Left lobe of liver (tissue), 2 donors: ENCODE measurements around the gene FSTL1. TPM values are rescaled to one million over a fixed set of nuclear protein-coding genes. Genes with fewer than 3 reads are reported as not detected.

Experiments used
- ATAC-seq: fragments of 200-7000 bp; cut with Tn5 transposase; one replicate; pipeline ENCODE4 v1.9.1; 2020; ENCODE audit warnings: mild to moderate bottlenecking, moderate library complexity
- DNase-seq: peaks from one replicate; pipeline ENCODE4 v3.0.0-alpha.2; 2020; ENCODE audit warnings: low spot score
- total RNA-seq: library from RNA; stranded (reverse); gene quantifications from one replicate; pipeline ENCODE4 v1.2.1, GENCODE V29; 2021
- donor health status: DM: no; HTN: no; CAD: no; lungs with moderate emphysema.
- donor health status: DM: no; HTN: yes; CAD: no.

The FSTL1 gene
- total RNA-seq, 1 donor from 2014 or later = 46.9 TPM

- DNase-seq (no peak), ATAC-seq (no peak)
These were observed 86.0 kb downstream of the FSTL1 start for GRCh38 chr3:120364821-120365220.

GRCh38 chr3:120364101-120364500, 86.7 kb downstream of the FSTL1 start:
- ATAC-seq (no peak), DNase-seq (no peak)

DNA sequence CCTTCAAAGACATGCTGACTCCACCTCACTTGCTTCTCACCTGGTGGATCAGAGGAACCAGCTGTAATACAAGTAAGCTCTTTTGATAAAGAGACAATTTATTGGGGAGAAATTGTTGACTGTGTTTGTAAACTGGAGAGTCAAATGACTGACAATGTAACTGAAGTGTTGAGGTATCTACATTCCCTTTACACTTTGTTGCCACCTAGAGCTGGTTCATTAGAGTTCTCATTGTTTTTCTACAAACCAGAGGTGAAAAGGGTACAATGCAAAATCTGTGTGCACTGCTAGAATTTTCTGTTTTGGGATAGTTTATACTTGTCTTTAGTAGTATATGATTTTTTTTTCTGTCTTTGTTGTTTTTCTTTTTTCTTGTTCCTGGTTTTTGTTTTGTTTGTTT, 93.0 kb downstream of the FSTL1 start:
- ATAC-seq (peak; percentile 53), DNase-seq (no peak)

GRCh38 chr3:120355486-120355885, 95.3 kb downstream of the FSTL1 start:
- ATAC-seq = no peak
- DNase-seq = no peak

DNA sequence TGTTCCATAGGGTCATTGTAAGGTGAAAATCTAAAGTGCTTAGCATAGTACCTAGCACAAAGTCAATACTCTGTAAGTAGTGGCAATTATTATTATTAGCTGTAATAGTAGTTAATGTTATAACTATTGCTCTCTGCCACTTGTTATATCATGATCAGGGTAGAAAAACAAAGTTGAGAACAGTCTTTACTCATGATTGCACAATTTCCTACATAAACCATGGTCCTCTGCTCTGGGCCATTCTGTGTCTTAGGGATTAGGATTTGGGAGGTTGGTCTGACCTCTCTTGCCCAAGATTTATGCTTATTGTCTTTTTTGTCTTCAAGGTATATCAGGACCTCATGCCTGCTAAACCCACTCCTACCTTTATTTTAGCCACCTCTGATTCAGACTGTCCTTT, 97.3 kb downstream of the FSTL1 start:
- no peak for DNase-seq
- no peak for ATAC-seq

DNA sequence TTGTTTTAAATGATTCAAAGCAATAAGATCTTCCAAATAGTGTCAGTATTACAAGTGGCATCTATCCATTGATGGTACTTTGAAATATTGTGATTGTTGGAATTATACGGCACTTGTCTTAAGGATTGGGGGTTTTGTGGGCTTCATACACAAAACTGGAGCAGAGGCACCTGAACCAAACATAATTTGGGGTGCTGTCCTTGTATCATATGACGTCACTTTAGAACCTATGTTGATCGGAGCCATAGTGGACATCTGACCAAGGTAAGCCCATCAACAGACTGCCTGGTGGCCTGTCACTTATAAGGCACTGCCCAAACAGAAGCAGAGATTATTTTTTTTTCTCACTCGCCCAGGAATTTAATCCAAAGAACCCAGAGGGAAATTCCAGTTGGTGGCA, 98.8 kb downstream of the FSTL1 start:
- DNase-seq = no peak
- no peak for ATAC-seq

DNA sequence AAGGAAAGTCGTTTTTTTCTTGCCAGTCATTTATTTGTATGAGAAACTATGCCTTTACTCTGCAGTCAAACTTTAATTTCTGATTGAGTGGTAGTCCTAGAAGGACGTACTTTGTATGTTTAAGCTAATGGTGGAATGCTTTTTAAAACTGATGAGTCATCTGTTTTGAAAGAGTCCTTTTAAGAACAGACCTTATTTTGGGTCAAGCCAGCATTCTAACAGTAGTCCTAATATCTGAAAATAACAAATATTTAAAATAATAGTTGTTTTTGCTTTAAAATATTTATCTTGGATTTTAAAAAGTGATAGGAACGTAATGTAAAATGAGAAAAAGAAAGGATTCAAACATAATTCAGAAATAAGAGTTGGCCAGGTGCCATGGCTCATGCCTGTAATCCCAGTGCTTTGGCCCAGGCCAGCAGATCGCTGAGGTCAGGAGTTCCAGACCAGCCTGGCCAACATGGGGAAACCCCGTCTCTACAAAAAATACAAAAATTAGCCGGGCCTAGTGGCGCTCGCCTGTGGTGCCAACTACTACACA, 100.3 kb downstream of the FSTL1 start:
- DNase-seq (peak; percentile 83), ATAC-seq (peak; percentile 48)

DNA sequence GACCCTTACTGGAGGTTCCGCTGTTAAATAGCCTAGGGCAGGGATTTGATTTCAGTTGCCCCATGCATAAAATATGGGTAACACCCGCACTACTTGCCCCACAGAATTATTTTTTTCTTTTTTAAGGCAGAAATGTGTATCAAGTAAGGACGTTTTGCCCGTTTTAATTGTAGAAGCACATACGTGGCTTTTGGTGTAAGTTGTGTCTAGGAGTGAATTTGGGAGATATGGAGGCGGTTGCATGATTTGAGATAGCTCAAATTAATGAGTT, 101.0 kb downstream of the FSTL1 start:
- DNase-seq = no peak
- ATAC-seq = no peak

DNA sequence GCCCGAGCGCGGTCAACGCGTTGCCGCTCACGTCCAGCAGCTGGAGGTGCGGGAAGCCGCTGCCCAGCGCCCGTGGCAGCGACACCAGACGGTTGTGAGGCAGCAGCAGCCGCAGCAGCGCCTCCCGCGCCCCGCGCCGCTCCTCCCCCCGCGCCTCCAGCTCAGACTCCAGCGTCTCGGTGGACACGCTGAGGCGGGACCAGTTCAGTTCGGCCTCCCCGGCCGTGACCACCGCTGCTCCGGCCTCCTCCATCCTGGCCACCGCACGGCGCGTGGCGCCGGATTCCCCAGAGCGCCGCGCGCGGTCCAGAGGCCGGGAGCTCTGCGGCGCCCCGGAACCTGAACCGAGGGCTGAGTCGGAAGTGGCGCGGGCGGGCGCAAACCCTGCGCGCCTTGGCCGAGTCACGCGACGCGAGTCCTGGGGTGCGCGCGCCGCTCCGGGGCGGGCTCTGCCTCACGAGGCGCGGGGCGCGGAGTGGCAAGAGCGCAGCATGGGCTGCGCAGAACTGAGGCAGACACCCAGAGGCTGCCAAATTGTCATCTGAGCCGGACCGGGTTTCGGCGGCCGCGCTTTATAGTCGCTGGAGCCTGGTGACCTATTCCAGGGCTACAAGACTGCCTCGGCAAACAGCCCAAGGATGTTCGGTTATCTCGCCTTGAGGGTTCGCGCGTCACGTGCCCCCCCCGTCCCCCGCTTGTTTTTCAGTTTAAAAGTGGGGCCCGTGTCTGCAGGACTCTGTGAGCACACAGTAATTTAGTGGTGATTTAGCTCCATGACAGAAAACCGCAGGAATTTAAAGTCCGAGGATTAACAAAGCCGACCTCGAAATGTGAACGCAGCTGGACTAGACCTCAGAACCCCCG, 101.6 kb downstream of the FSTL1 start, which contains the start of gene LRRC58:
Gene LRRC58, minus strand, starts transcription at position 364 of the 864 bp plus-strand sequence. Its CDS starts 111 bp downstream, at position 253.
- peak; percentile 93 for DNase-seq
- peak; percentile 90 for ATAC-seq

DNA sequence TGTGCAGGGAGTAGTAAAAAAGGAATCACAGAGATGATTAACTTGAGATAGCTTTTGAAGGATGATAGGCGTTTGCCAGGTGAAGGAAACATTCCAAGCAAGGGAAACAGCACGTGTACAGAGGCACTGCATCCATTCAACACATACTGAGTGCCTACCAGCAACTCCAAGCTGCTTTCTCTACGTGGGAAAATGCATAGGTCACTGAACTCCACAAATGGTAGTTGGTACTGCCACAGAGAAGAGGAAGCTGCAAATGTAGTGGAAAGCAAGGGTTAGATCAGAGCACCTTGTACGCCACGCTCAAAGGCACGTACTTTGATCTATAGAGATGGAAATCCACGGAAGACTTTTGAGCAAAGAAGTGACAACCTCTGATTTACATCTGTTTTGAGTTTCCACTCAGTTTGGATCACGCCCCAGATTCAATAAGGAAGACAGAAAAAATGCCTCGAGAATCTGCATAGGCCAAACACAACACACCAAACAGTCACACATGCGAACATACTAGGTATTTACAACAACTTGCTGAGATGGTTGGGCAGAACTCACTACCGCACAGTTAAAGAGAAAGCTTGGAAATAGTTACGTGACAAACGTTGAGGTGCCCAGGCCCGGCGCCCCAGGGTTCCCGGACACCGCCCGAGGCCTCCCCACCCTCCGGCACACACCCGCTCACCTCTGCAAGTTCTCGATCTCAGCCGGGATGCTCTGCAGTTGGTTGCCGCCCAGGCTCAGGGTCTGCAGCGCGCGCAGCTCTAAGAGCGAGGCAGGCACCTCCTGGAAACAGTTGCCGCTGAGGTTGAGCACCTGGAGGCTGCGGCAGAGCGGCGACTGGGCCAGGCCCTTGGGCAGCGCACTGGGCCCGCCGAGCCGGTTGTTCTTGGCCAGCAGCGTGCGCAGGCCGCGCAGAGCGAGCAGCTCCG, 102.5 kb downstream of the FSTL1 start:
- DNase-seq (no peak), ATAC-seq (no peak)

DNA sequence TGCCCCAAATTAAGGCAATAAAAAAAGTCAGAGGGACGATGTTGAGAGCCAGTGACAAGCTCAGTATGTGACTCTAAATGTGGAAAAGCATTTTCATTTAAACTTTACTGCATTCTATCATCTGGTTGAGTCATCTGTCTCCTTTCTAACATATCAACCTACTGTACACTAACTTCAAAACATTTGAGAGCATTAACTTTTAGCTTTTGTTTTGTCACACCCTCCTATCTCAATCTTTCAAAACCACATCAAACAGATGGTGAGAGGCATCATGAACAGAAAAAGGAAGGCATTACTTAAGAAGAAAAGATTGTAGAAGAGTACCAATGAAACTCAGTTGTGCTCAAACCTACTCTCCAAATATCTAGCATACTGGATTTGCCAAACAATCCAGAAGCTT, 106.4 kb downstream of the FSTL1 start:
- ATAC-seq = no peak

More for the DNA sequence above, 106.4 kb downstream of the FSTL1 start:
- no peak for DNase-seq

Other genes starting within 250 kb of the FSTL1 start
- gene GPR156, start 165.8 kb downstream of the FSTL1 start, total RNA-seq = not detected
- gene LRRC58, start 101.6 kb downstream of the FSTL1 start, total RNA-seq = 9.2 TPM
- gene NDUFB4, start 145.3 kb upstream of the FSTL1 start, total RNA-seq = 65.2 TPM
- 510 TPM for gene HGD, start 231.2 kb upstream of the FSTL1 start, total RNA-seq